GM23338 (cell line): ENCODE data around the gene FCN1. TPM values are rescaled to one million over a fixed set of nuclear protein-coding genes. Genes with fewer than 3 reads are reported as not detected.

ENCODE experiments used
- ATAC-seq: fragments of 200-7000 bp; cut with Tn5 transposase; 3 replicates; pipeline ENCODE4 v1.9.1; 2020
- DNase-seq: peaks from one replicate; pipeline ENCODE4 v3.0.0-alpha.2; 2015; ENCODE audit warnings: low spot score
- H2AFZ ChIP-seq: fragments of 200-600 bp; sonication (generic); 2 replicates; pipeline ENCODE4 v1.8.0; 2016; ENCODE audit warnings: antibody characterized with exemption, mild to moderate bottlenecking, moderate library complexity
- H3F3A ChIP-seq: fragments of 200-600 bp; sonication (generic); replicated peaks from 2 replicates; pipeline ENCODE4 v1.8.0; 2017; ENCODE audit warnings: antibody characterized with exemption, mixed run types, low read depth
- H3K27ac ChIP-seq: fragments of 200-600 bp; sonication (generic); 2 replicates; pipeline ENCODE4 v1.6.1; 2016; ENCODE audit warnings: low read depth
- H3K27me3 ChIP-seq: fragments of 200-600 bp; sonication (generic); 2 replicates; pipeline ENCODE4 v1.8.0; 2016; ENCODE audit warnings: mild to moderate bottlenecking, mixed run types, moderate library complexity; ENCODE audit not compliant: insufficient read depth
- H3K36me3 ChIP-seq: fragments of 200-600 bp; sonication (generic); 2 replicates; pipeline ENCODE4 v1.8.0; 2016; ENCODE audit warnings: mild to moderate bottlenecking; ENCODE audit not compliant: insufficient read depth
- H3K4me1 ChIP-seq: fragments of 200-600 bp; sonication (generic); 2 replicates; pipeline ENCODE4 v1.8.0; 2016; ENCODE audit warnings: mild to moderate bottlenecking, moderate library complexity; ENCODE audit not compliant: insufficient read depth
- H3K4me2 ChIP-seq: fragments of 200-600 bp; sonication (generic); 2 replicates; pipeline ENCODE4 v1.7.1; 2017; ENCODE audit warnings: mixed run types
- H3K4me3 ChIP-seq: fragments of 200-600 bp; sonication (generic); 2 replicates; pipeline ENCODE4 v1.6.1; 2016; ENCODE audit warnings: mixed run types
- H3K79me2 ChIP-seq: fragments of 200-600 bp; sonication (generic); replicated peaks from 2 replicates; pipeline ENCODE4 v1.8.0; 2017; ENCODE audit warnings: mild to moderate bottlenecking; ENCODE audit not compliant: insufficient read depth
- H3K9me2 ChIP-seq: fragments of 200-600 bp; sonication (generic); 2 replicates; pipeline ENCODE4 v1.8.0; 2017; ENCODE audit not compliant: insufficient read depth
- H4K20me1 ChIP-seq: fragments of 200-600 bp; sonication (generic); replicated peaks from 2 replicates; pipeline ENCODE4 v1.8.0; 2017; ENCODE audit warnings: mild to moderate bottlenecking; ENCODE audit not compliant: insufficient read depth
- H3K27ac Mint-ChIP-seq: 2 replicates; pipeline ENCODE4 v1.8.0; 2020; ENCODE audit warnings: inconsistent platforms, mild to moderate bottlenecking, moderate library complexity, mixed read lengths
- H3K27me3 Mint-ChIP-seq: 3 replicates; pipeline ENCODE4 v1.8.0; 2022; ENCODE audit warnings: low read depth, mild to moderate bottlenecking, moderate library complexity, mixed read lengths, inconsistent platforms; ENCODE audit not compliant: insufficient read depth, poor library complexity
- H3K36me3 Mint-ChIP-seq: 3 replicates; pipeline ENCODE4 v1.8.0; 2021; ENCODE audit warnings: low read depth, mild to moderate bottlenecking, inconsistent platforms, moderate library complexity, mixed read lengths
- H3K4me1 Mint-ChIP-seq: 3 replicates; pipeline ENCODE4 v1.8.0; 2020; ENCODE audit warnings: mild to moderate bottlenecking, inconsistent platforms, mixed read lengths
- H3K4me3 Mint-ChIP-seq: 3 replicates; pipeline ENCODE4 v1.8.0; 2021; ENCODE audit warnings: moderate library complexity, mild to moderate bottlenecking, inconsistent platforms, mixed read lengths
- H3K9me3 Mint-ChIP-seq: 3 replicates; pipeline ENCODE4 v1.8.0; 2020; ENCODE audit warnings: moderate library complexity, mild to moderate bottlenecking, inconsistent platforms, mixed read lengths
- CREB1 ChIP-seq: fragments of 250-450 bp; sonication (Bioruptor Pico); IDR thresholded peaks from 2 replicates; pipeline ENCODE4 v1.5.0; 2020; ENCODE audit warnings: low read depth, mild to moderate bottlenecking, moderate library complexity
- CTCF ChIP-seq, 2 experiments: fragments of 200-600 bp in 1 of 2; sonication (generic) in 1 of 2; conservative IDR thresholded peaks; 2 replicates each; pipeline versions ENCODE4 v1.5.1 to v1.6.1; 2016 to 2017; ENCODE audit warnings: antibody characterized with exemption in 2 of 2, low read depth in 2 of 2, mild to moderate bottlenecking in 2 of 2, moderate library complexity in 1 of 2
- EZH2phosphoT487 ChIP-seq: fragments of 200-600 bp; sonication (generic); IDR thresholded peaks from one replicate; pipeline ENCODE4 v1.8.1; 2018; ENCODE audit warnings: antibody characterized with exemption; ENCODE audit not compliant: unreplicated experiment
- JUNB ChIP-seq: IDR thresholded peaks from one replicate; pipeline ENCODE4 v1.6.1; 2016; ENCODE audit warnings: antibody characterized with exemption; ENCODE audit not compliant: unreplicated experiment
- NANOG ChIP-seq: IDR thresholded peaks from 2 replicates; pipeline ENCODE4 v1.6.1; 2016; ENCODE audit warnings: antibody characterized with exemption, borderline replicate concordance
- POLR2AphosphoS5 ChIP-seq: IDR thresholded peaks from 2 replicates; pipeline ENCODE4 v1.6.1; 2016; ENCODE audit warnings: antibody characterized with exemption, low read depth
- STAT1 ChIP-seq: IDR thresholded peaks from one replicate; pipeline ENCODE4 v1.6.1; 2016; ENCODE audit warnings: antibody characterized with exemption; ENCODE audit not compliant: unreplicated experiment
- ZNF462 ChIP-seq: fragments of 250-450 bp; sonication (Bioruptor Pico); IDR thresholded peaks from 2 replicates; pipeline ENCODE4 v1.5.0; 2020; ENCODE audit warnings: mild to moderate bottlenecking, moderate library complexity
- polyA plus RNA-seq: library from polyadenylated mRNA; unstranded; fragments of >200 nt; fragmentation: Nextera tagmentation; extraction: Ambion mirVana; gene quantifications from 2 replicates; pipeline ENCODE4 v1.2.1, GENCODE V29; 2016
- total RNA-seq: library from RNA; depleted of rRNA; stranded (reverse); fragments of >200 nt; shearing (Covaris generic); gene quantifications from 2 replicates; pipeline ENCODE4 v1.2.3, GENCODE V29; 2014

The FCN1 gene
- total and polyA plus RNA-seq, 2 experiments from 2014 or later, result not detected

GRCh38 chr9:134935701-134936345, 18.1 kb upstream of the FCN1 start:
- Histone ChIP-seq H3K27ac (no peak overlapping the region), H3K9me2 (no peaks in the 10 kb centered on the region), H2AFZ (no peak overlapping the region), H3K4me3 (no peak overlapping the region), H3K4me2 (no peak overlapping the region), H3K36me3 (no peaks in the 10 kb centered on the region), H3K79me2 (no peaks in the 10 kb centered on the region), H3K27me3 (no peaks in the 10 kb centered on the region), H3F3A (no peaks in the 10 kb centered on the region), H3K4me1 (no peaks in the 10 kb centered on the region), H4K20me1 (no peaks in the 10 kb centered on the region)
- Mint-ChIP-seq H3K27me3 (peaks cover 16% of the 10 kb centered on the region), H3K27ac (no peak overlapping the region), H3K4me3 (no peak overlapping the region), H3K4me1 (peaks cover 4% of the 10 kb centered on the region), H3K36me3 (no peaks in the 10 kb centered on the region), H3K9me3 (no peaks in the 10 kb centered on the region)
- no peak for ATAC-seq
- TF ChIP-seq CTCF (conservative IDR thresholded peaks at IDR 0.05; ENCODE audit: low read depth in 2 of 2) (no peak), POLR2AphosphoS5 (no peak), STAT1 (no peak), NANOG (no peak), ZNF462 (no peak), JUNB (no peak), EZH2phosphoT487 (no peak), CREB1 (CRISPR knock-in tag) (no peak)
- no peak for DNase-seq
